Naive thymus-derived CD8-positive, alpha-beta T cell (primary cell): ENCODE measurements around the gene SPDL1. TPM values are rescaled to one million over a fixed set of nuclear protein-coding genes. Genes with fewer than 3 reads are reported as not detected.

Experiments used
- ATAC-seq, 2 donors: fragments of 150-1000 bp; cut with Tn5 transposase in 1 of 2; sonication (Bioruptor Pico), chemical (Tn5 transposase) in 1 of 2; 1 replicate in 1 of 2; 2 replicates in 1 of 2; pipeline ENCODE4 v1.10.0; 2021; ENCODE audit warnings: mild to moderate bottlenecking in 2 of 2, moderate library complexity in 2 of 2
- POLR2A ChIA-PET: fragments of 350-600 bp; sonication (Branson Sonifier 250); formaldehyde crosslinking; loops from one replicate; lab custom pipeline; 2021; ENCODE audit warnings: antibody characterized with exemption; lab: Charles Lee
- DNase-seq, 10 donors: peaks; one replicate each; pipeline versions ENCODE4 v3.0.0 to v3.0.0-alpha.2; 2020 to 2022
- H3K27ac Mint-ChIP-seq, 10 donors: one replicate each; pipeline ENCODE4 v1.8.0; 2020 to 2022; ENCODE audit warnings: mild to moderate bottlenecking in 10 of 10, mixed read lengths in 10 of 10, moderate library complexity in 4 of 10, inconsistent platforms in 1 of 10
- H3K27me3 Mint-ChIP-seq, 5 donors: one replicate each; pipeline ENCODE4 v1.8.0; 2021 to 2022; ENCODE audit warnings: mixed read lengths in 5 of 5
- H3K36me3 Mint-ChIP-seq, 3 donors: one replicate each; pipeline ENCODE4 v1.8.0; 2020 to 2022; ENCODE audit warnings: mixed read lengths in 3 of 3, mild to moderate bottlenecking in 2 of 3, inconsistent platforms in 1 of 3
- H3K4me1 Mint-ChIP-seq, 4 donors: one replicate each; pipeline ENCODE4 v1.8.0; 2021 to 2022; ENCODE audit warnings: mixed read lengths in 4 of 4
- H3K4me3 Mint-ChIP-seq, 10 donors: one replicate each; pipeline ENCODE4 v1.8.0; 2020 to 2022; ENCODE audit warnings: mild to moderate bottlenecking in 10 of 10, mixed read lengths in 10 of 10, moderate library complexity in 6 of 10, inconsistent platforms in 1 of 10
- H3K9me3 Mint-ChIP-seq, 9 donors: one replicate each; pipeline ENCODE4 v1.8.0; 2020 to 2022; ENCODE audit warnings: mixed read lengths in 9 of 9, mild to moderate bottlenecking in 3 of 9, inconsistent platforms in 1 of 9, moderate library complexity in 1 of 9
- polyA plus RNA-seq, 3 donors: library from polyadenylated mRNA; unstranded; fragments of 300-500 nt; fragmentation: Illumina TruSeq; gene quantifications; one replicate each; pipeline ENCODE4 v1.2.3, GENCODE V29; 2021
- total RNA-seq, 8 experiments: library from RNA in 2 of 8; stranded (reverse) in 2 of 8; gene quantifications; one replicate each; pipeline ENCODE4 v1.2.3 and lab custom pipeline; 2021 to 2026

The SPDL1 gene
- total and polyA plus RNA-seq, 5 experiments from 2014 or later = 6.2 to 15.2 (median 7.8) TPM

GRCh38 chr5:169653091-169653490, 69.5 kb downstream of the SPDL1 start:
- no peaks in the 10 kb centered on the region for H3K9me3 Mint-ChIP-seq
- peaks cover 52 to 97% (median 95%) of the 10 kb centered on the region in 4 donors for H3K4me1 Mint-ChIP-seq
- ATAC-seq (no peak), DNase-seq (no peak)
- no peaks in the 10 kb centered on the region for H3K27me3 Mint-ChIP-seq
- H3K36me3 Mint-ChIP-seq = peaks cover 0 to 53% (median 17%) of the 10 kb centered on the region in 3 donors
- no peak overlapping the region for H3K4me3 Mint-ChIP-seq
- POLR2A ChIA-PET = interaction anchor here (0.5 kb wide), 1 partner anchor 1607 kb away, joined by 5 read pairs; no protein-coding TSS in a partner anchor
- peak overlapping the region in 8 of 10 donors; percentile 10 to 95 (median 74) for H3K27ac Mint-ChIP-seq

Other genes with a start within 250 kb of the SPDL1 start
- gene DOCK2, start 53.5 kb downstream of the SPDL1 start, total RNA-seq = 100 to 1,000 TPM; 171 to 182 TPM
- gene DOCK2, start 53.5 kb downstream of the SPDL1 start, polyA plus RNA-seq = 10 to 100 TPM; 59.5 to 84.6 (median 71.0) TPM